H9 (cell line): Measurements from ENCODE around the gene TERT. TPM values are rescaled to one million over a fixed set of nuclear protein-coding genes. Genes with fewer than 3 reads are reported as not detected.

Experiments
- DNase-seq: peaks from one replicate; pipeline ENCODE4 v3.0.0-alpha.2; 2017
- H2AFZ ChIP-seq: one replicate; pipeline ENCODE4 v1.6.1; 2013; ENCODE audit warnings: mild to moderate bottlenecking, low read length, control low read depth, moderate library complexity
- H2AK5ac ChIP-seq: 2 replicates; pipeline ENCODE4 v1.6.1; 2013; ENCODE audit warnings: low read length, control low read depth, mixed read lengths; ENCODE audit not compliant: insufficient read length
- H2BK120ac ChIP-seq: one replicate; pipeline ENCODE4 v1.6.1; 2013; ENCODE audit warnings: low read depth, mild to moderate bottlenecking, low read length, control low read depth, inconsistent platforms; ENCODE audit not compliant: poor library complexity, severe bottlenecking
- H2BK12ac ChIP-seq: 2 replicates; pipeline ENCODE4 v1.6.1; 2013; ENCODE audit warnings: low read length, control low read depth, mixed read lengths, low read depth; ENCODE audit not compliant: insufficient read length
- H2BK15ac ChIP-seq: 2 replicates; pipeline ENCODE4 v1.6.1; 2013; ENCODE audit warnings: low read depth, low read length, control low read depth
- H2BK20ac ChIP-seq: one replicate; pipeline ENCODE4 v1.6.1; 2013; ENCODE audit warnings: low read depth, mild to moderate bottlenecking, low read length, control low read depth, inconsistent platforms; ENCODE audit not compliant: poor library complexity, severe bottlenecking
- H2BK5ac ChIP-seq: 2 replicates; pipeline ENCODE4 v1.6.1; 2013; ENCODE audit warnings: low read length, control low read depth, mixed read lengths; ENCODE audit not compliant: insufficient read length
- H3K14ac ChIP-seq: 2 replicates; pipeline ENCODE4 v1.6.1; 2013; ENCODE audit warnings: low read length, control low read depth; ENCODE audit not compliant: insufficient read depth
- H3K18ac ChIP-seq: 2 replicates; pipeline ENCODE4 v1.6.1; 2013; ENCODE audit warnings: low read depth, mild to moderate bottlenecking, mixed read lengths, low read length, control low read depth; ENCODE audit not compliant: insufficient read length
- H3K23ac ChIP-seq: 2 replicates; pipeline ENCODE4 v1.6.1; 2013; ENCODE audit warnings: low read length, control low read depth, mixed read lengths, low read depth; ENCODE audit not compliant: insufficient read length
- H3K23me2 ChIP-seq: 2 replicates; pipeline ENCODE4 v1.6.1; 2013; ENCODE audit warnings: low read depth, mild to moderate bottlenecking, mixed read lengths, low read length, control low read depth; ENCODE audit not compliant: insufficient read length, poor library complexity, severe bottlenecking
- H3K27ac ChIP-seq: 2 replicates; pipeline ENCODE4 v1.5.1; 2013; ENCODE audit warnings: low read length, control low read depth, mixed read lengths, low read depth; ENCODE audit not compliant: insufficient read length
- H3K27me3 ChIP-seq: 2 replicates; pipeline ENCODE4 v1.6.1; 2013; ENCODE audit warnings: low read length, control low read depth, inconsistent platforms; ENCODE audit not compliant: insufficient read depth
- H3K4ac ChIP-seq: 2 replicates; pipeline ENCODE4 v1.6.1; 2013; ENCODE audit warnings: low read depth, mild to moderate bottlenecking, control low read depth, inconsistent platforms, low read length, moderate library complexity
- H3K4me1 ChIP-seq: 2 replicates; pipeline ENCODE4 v1.6.1; 2013; ENCODE audit warnings: low read length, control low read depth, inconsistent platforms; ENCODE audit not compliant: insufficient read depth
- H3K4me2 ChIP-seq: 2 replicates; pipeline ENCODE4 v1.6.1; 2013; ENCODE audit warnings: low read length, control low read depth, mixed read lengths; ENCODE audit not compliant: insufficient read length, insufficient read depth
- H3K56ac ChIP-seq: 2 replicates; pipeline ENCODE4 v1.6.1; 2013; ENCODE audit warnings: low read depth, mild to moderate bottlenecking, mixed read lengths, low read length, control low read depth; ENCODE audit not compliant: insufficient read length
- H3K79me1 ChIP-seq: 2 replicates; pipeline ENCODE4 v1.6.1; 2013; ENCODE audit warnings: low read depth, mild to moderate bottlenecking, moderate library complexity, low read length, control low read depth, inconsistent platforms; ENCODE audit not compliant: insufficient read depth, poor library complexity, severe bottlenecking
- H3K79me2 ChIP-seq: 2 replicates; pipeline ENCODE4 v1.6.1; 2013; ENCODE audit warnings: low read length, control low read depth, inconsistent platforms; ENCODE audit not compliant: insufficient read depth
- H3K9ac ChIP-seq: 2 replicates; pipeline ENCODE4 v1.6.1; 2013; ENCODE audit warnings: low read length, control low read depth, mixed read lengths; ENCODE audit not compliant: insufficient read length; ENCODE audit errors: extremely low read depth
- H3K9me3 ChIP-seq: one replicate; pipeline ENCODE4 v1.6.1; 2013; ENCODE audit warnings: low read depth, low read length, inconsistent platforms; ENCODE audit not compliant: control insufficient read depth
- H3T11ph ChIP-seq: one replicate; pipeline ENCODE4 v1.6.1; 2013; ENCODE audit warnings: mild to moderate bottlenecking, low read length, control low read depth, inconsistent platforms
- H4K20me1 ChIP-seq: one replicate; pipeline ENCODE4 v1.6.1; 2013; ENCODE audit not compliant: control insufficient read depth, insufficient read length, insufficient read depth
- H4K5ac ChIP-seq: 2 replicates; pipeline ENCODE4 v1.6.1; 2013; ENCODE audit warnings: low read depth, mild to moderate bottlenecking, mixed read lengths, low read length, control low read depth; ENCODE audit not compliant: insufficient read length
- H4K8ac ChIP-seq: replicated peaks from 2 replicates; pipeline ENCODE4 v1.6.1; 2013; ENCODE audit warnings: low read length, control low read depth, mixed read lengths, low read depth; ENCODE audit not compliant: insufficient read length
- H4K91ac ChIP-seq: 2 replicates; pipeline ENCODE4 v1.6.1; 2013; ENCODE audit warnings: low read depth, mild to moderate bottlenecking, moderate library complexity, mixed read lengths, low read length, control low read depth; ENCODE audit not compliant: insufficient read length
- H3K27ac Mint-ChIP-seq, 3 experiments: 2 replicates in 2 of 3; 3 replicates in 1 of 3; pipeline ENCODE4 v1.8.0; 2020 to 2021; ENCODE audit warnings: mixed read lengths in 3 of 3, mild to moderate bottlenecking in 1 of 3, moderate library complexity in 1 of 3
- H3K27me3 Mint-ChIP-seq: 2 replicates; pipeline ENCODE4 v1.8.0; 2021; ENCODE audit warnings: low read depth, mild to moderate bottlenecking, moderate library complexity, mixed read lengths
- H3K36me3 Mint-ChIP-seq, 3 experiments: 2 replicates in 2 of 3; 3 replicates in 1 of 3; pipeline ENCODE4 v1.8.0; 2020 to 2021; ENCODE audit warnings: low read depth in 3 of 3, mixed read lengths in 3 of 3; ENCODE audit not compliant: insufficient read depth in 1 of 3
- H3K4me1 Mint-ChIP-seq, 2 experiments: 2 replicates each; pipeline ENCODE4 v1.8.0; 2020; ENCODE audit warnings: mixed read lengths in 2 of 2
- H3K4me3 Mint-ChIP-seq, 2 experiments: 2 replicates in 1 of 2; 3 replicates in 1 of 2; pipeline ENCODE4 v1.8.0; 2020 to 2021; ENCODE audit warnings: mild to moderate bottlenecking in 2 of 2, mixed read lengths in 2 of 2, moderate library complexity in 1 of 2
- H3K9me3 Mint-ChIP-seq, 2 experiments: 2 replicates in 1 of 2; 3 replicates in 1 of 2; pipeline ENCODE4 v1.8.0; 2020; ENCODE audit warnings: mild to moderate bottlenecking in 2 of 2, mixed read lengths in 2 of 2, moderate library complexity in 1 of 2
- WGBS: extraction: QIAGEN DNeasy Blood & Tissue Kit; methylation state at CpG from one replicate; pipeline ENCODE4 v1.1.7; 2013; ENCODE audit warnings: missing lambda C conversion rate, low lambda C conversion rate, mixed read lengths; ENCODE audit not compliant: insufficient read length; ENCODE audit errors: extremely low coverage; 5-methylcytosine and 5-hydroxymethylcytosine counted together
- total RNA-seq: library from RNA; stranded (reverse); gene quantifications from 2 replicates; pipeline ENCODE4 v1.2.1, GENCODE V29; 2021
- TF ChIP-seq, protein P1 (sequence below): fragments of 200-600 bp; sonication (generic); conservative IDR thresholded peaks from 3 replicates; pipeline ENCODE4 v1.8.0; 2021; ENCODE audit warnings: antibody characterized with exemption, mild to moderate bottlenecking

The TERT gene
- total RNA-seq, 1 experiment from 2014 or later: 15.5 TPM

DNA sequence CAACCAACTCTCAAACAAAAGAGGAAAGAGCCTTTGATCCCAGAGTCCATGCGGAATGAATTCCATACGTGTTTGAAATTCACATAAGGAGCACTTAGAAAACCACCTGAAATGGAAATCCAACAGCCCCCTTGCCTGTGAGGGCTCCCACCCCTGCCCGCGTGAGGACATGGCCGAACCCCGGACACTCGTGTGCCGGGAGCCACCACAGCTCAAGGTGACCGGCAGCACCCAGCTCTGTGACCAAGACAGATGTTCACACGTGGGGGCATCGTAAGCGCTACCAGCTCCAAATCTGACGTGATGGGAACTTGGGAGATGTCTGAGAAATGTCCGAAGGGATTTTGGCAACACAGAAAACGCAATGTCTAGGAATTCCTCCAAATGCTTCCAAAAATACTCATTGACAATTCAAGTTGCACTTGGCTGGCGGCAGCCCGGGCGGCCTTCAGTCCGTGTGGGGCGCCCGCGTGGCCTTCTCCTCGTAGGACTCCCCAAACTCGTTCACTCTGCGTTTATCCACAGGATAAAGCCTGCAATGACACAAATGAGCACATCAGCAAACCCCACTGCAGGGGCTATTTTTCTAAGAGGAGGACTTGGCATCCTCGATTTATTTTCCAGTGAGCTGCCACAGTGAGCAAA is 23.2 kb upstream of the TERT start:
- H2BK12ac ChIP-seq: no peak overlapping the region
- no peaks in the 10 kb centered on the region for H3K79me1 ChIP-seq
- 0 out of 7 replicates have a peak overlapping the region, but pooled peaks of 1 of the 3 experiments have one; percentile 20 for H3K27ac Mint-ChIP-seq
- H3K4ac ChIP-seq: no peak overlapping the region
- no peak overlapping the region for H3K23ac ChIP-seq
- H3K9me3 ChIP-seq: no peaks in the 10 kb centered on the region
- no peak overlapping the region for H4K5ac ChIP-seq
- no peaks in the 10 kb centered on the region for H3K79me2 ChIP-seq
- no peak overlapping the region for H2BK20ac ChIP-seq
- H2BK120ac ChIP-seq: no peak overlapping the region
- no peaks in the 10 kb centered on the region for H3K9me3 Mint-ChIP-seq
- H2BK15ac ChIP-seq: no peak overlapping the region
- peaks cover 2% of the 10 kb centered on the region; the same call in 1 of the 2 replicates for H3K4me1 ChIP-seq
- H3K36me3 Mint-ChIP-seq: peaks cover 21 to 56% (median 47%) of the 10 kb centered on the region in 3 experiments; a peak in 6 of 7 replicates
- peak; percentile 20 for DNase-seq
- H3K4me2 ChIP-seq: no peak overlapping the region
- no peak overlapping the region for H2BK5ac ChIP-seq
- no peaks in the 10 kb centered on the region for H3K27me3 ChIP-seq
- H3K14ac ChIP-seq: no peak overlapping the region
- H3T11ph ChIP-seq: no peak overlapping the region
- H4K20me1 ChIP-seq: no peaks in the 10 kb centered on the region
- no peak overlapping the region for H3K18ac ChIP-seq
- H3K27ac ChIP-seq: no peak overlapping the region
- no peak overlapping the region for H2AK5ac ChIP-seq
- H3K4me3 Mint-ChIP-seq: no peak overlapping the region
- H3K27me3 Mint-ChIP-seq: no peaks in the 10 kb centered on the region
- no peak overlapping the region for H3K56ac ChIP-seq
- H4K91ac ChIP-seq: no peak overlapping the region
- H3K23me2 ChIP-seq: no peaks in the 10 kb centered on the region
- peaks cover 22 to 29% of the 10 kb centered on the region in 2 experiments for H3K4me1 Mint-ChIP-seq
- no peak overlapping the region for H4K8ac ChIP-seq
- WGBS: no CpG with 5 or more reads among the region's 26 CpGs
- TF ChIP-seq, protein P1, sequence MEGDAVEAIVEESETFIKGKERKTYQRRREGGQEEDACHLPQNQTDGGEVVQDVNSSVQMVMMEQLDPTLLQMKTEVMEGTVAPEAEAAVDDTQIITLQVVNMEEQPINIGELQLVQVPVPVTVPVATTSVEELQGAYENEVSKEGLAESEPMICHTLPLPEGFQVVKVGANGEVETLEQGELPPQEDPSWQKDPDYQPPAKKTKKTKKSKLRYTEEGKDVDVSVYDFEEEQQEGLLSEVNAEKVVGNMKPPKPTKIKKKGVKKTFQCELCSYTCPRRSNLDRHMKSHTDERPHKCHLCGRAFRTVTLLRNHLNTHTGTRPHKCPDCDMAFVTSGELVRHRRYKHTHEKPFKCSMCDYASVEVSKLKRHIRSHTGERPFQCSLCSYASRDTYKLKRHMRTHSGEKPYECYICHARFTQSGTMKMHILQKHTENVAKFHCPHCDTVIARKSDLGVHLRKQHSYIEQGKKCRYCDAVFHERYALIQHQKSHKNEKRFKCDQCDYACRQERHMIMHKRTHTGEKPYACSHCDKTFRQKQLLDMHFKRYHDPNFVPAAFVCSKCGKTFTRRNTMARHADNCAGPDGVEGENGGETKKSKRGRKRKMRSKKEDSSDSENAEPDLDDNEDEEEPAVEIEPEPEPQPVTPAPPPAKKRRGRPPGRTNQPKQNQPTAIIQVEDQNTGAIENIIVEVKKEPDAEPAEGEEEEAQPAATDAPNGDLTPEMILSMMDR: no peak
- H3K9ac ChIP-seq: no peak overlapping the region
- no peak overlapping the region for H2AFZ ChIP-seq
